ENCODE measurements around the gene RAB11FIP3. TPM values are rescaled to one million over a fixed set of nuclear protein-coding genes. Genes with fewer than 3 reads are reported as not detected.

The RAB11FIP3 gene
- total RNA-seq, 1 experiment from 2014 or later = 33.7 TPM

- DNase-seq = no peak
- Mint-ChIP-seq H3K27ac (ENCODE audit: unreplicated experiment) (no peak overlapping the region), H3K27me3 (ENCODE audit: unreplicated experiment) (no peaks in the 10 kb centered on the region), H3K4me3 (ENCODE audit: low read depth, unreplicated experiment) (no peak overlapping the region), H3K9me3 (ENCODE audit: low read depth, unreplicated experiment) (no peaks in the 10 kb centered on the region), H3K4me1 (ENCODE audit: low read depth, unreplicated experiment) (peaks cover 30% of the 10 kb centered on the region), H3K36me3 (ENCODE audit: insufficient read depth, unreplicated experiment) (no peaks in the 10 kb centered on the region)
- TF ChIP-seq CTCF (IDR thresholded peaks at IDR 0.05; ENCODE audit: unreplicated experiment) = no peak
- CTCF ChIA-PET = no interaction called here
- BruUV-seq (replicated peaks) = no TSS peak
- intact Hi-C loops (cut with micrococcal nuclease; ENCODE audit: unreplicated experiment) = no loop called here
These were observed 29.0 kb downstream of the RAB11FIP3 start for GRCh38 chr16:454397-454940.

GRCh38 chr16:455453-455852 lies 30.0 kb downstream of the RAB11FIP3 start:
- Mint-ChIP-seq H3K27ac (ENCODE audit: unreplicated experiment) (no peak overlapping the region), H3K36me3 (ENCODE audit: insufficient read depth, unreplicated experiment) (no peaks in the 10 kb centered on the region), H3K27me3 (ENCODE audit: unreplicated experiment) (no peaks in the 10 kb centered on the region), H3K4me3 (ENCODE audit: low read depth, unreplicated experiment) (no peak overlapping the region), H3K4me1 (ENCODE audit: low read depth, unreplicated experiment) (peaks cover 26% of the 10 kb centered on the region), H3K9me3 (ENCODE audit: low read depth, unreplicated experiment) (no peaks in the 10 kb centered on the region)
- intact Hi-C loops (cut with micrococcal nuclease; ENCODE audit: unreplicated experiment) = no loop called here
- TF ChIP-seq CTCF (IDR thresholded peaks at IDR 0.05; ENCODE audit: unreplicated experiment) = no peak
- no peak for DNase-seq
- BruUV-seq (replicated peaks) = no TSS peak
- CTCF ChIA-PET = no interaction called here

GRCh38 chr16:456891-457483 lies 31.5 kb downstream of the RAB11FIP3 start:
- TF ChIP-seq CTCF (IDR thresholded peaks at IDR 0.05; ENCODE audit: unreplicated experiment) = no peak
- no peak for DNase-seq
- H3K4me1 Mint-ChIP-seq (ENCODE audit: low read depth, unreplicated experiment) = peaks cover 19% of the 10 kb centered on the region
- H3K4me3 Mint-ChIP-seq (ENCODE audit: low read depth, unreplicated experiment) = no peak overlapping the region
- no peaks in the 10 kb centered on the region for H3K36me3 Mint-ChIP-seq (ENCODE audit: insufficient read depth, unreplicated experiment)
- no TSS peak for BruUV-seq (replicated peaks)
- H3K27ac Mint-ChIP-seq (ENCODE audit: unreplicated experiment) = no peak overlapping the region
- no peaks in the 10 kb centered on the region for H3K27me3 Mint-ChIP-seq (ENCODE audit: unreplicated experiment)
- intact Hi-C loops (cut with micrococcal nuclease; ENCODE audit: unreplicated experiment) = no loop called here
- CTCF ChIA-PET = no interaction called here
- no peaks in the 10 kb centered on the region for H3K9me3 Mint-ChIP-seq (ENCODE audit: low read depth, unreplicated experiment)

- Mint-ChIP-seq H3K27ac (ENCODE audit: unreplicated experiment) (no peak overlapping the region), H3K4me1 (ENCODE audit: low read depth, unreplicated experiment) (peaks cover 19% of the 10 kb centered on the region), H3K4me3 (ENCODE audit: low read depth, unreplicated experiment) (no peak overlapping the region), H3K27me3 (ENCODE audit: unreplicated experiment) (no peaks in the 10 kb centered on the region), H3K9me3 (ENCODE audit: low read depth, unreplicated experiment) (no peaks in the 10 kb centered on the region), H3K36me3 (ENCODE audit: insufficient read depth, unreplicated experiment) (no peaks in the 10 kb centered on the region)
- no TSS peak for BruUV-seq (replicated peaks)
- TF ChIP-seq CTCF (IDR thresholded peaks at IDR 0.05; ENCODE audit: unreplicated experiment) = no peak
- no peak for DNase-seq
- CTCF ChIA-PET = interaction anchor here (0.5 kb wide), 1 partner anchor 126 kb away, joined by 3 read pairs; no protein-coding TSS in a partner anchor
- intact Hi-C loops (cut with micrococcal nuclease; ENCODE audit: unreplicated experiment) = no loop called here
These were observed 32.4 kb downstream of the RAB11FIP3 start for GRCh38 chr16:457732-458400.

Data from Calu3 (cell line).